ENCODE measurements around the gene SPTLC1. TPM values are rescaled to one million over a fixed set of nuclear protein-coding genes. Genes with fewer than 3 reads are reported as not detected.

SPTLC1 gene
- polyA plus RNA-seq, 4 donors: 90.7 to 114 (median 105) TPM

GRCh38 chr9:91995000-91995655 lies 120.1 kb downstream of the SPTLC1 start:
- DNase-seq (ENCODE audit: low read depth in 4 of 4, low spot score in 3 of 4): no peak

DNA sequence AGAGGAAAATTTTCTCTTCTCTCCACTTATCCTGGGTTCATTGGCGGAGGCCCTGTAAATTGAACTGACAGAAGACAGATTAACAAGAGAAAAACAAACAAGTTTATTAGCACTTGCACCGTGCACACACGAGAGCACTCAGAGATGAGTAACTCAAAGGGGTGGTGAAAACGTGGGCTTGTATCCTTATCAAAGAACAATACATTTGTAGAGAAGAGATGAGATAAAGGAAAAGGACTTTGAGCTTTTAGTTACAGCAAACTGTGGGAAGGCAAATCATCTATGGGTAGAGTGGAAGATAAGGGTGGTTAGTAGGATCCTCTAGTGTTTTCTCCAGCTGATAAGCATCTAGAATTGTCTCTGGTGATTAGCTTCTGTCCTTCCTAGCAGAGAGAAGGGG lies 120.8 kb downstream of the SPTLC1 start:
- DNase-seq (ENCODE audit: low read depth in 4 of 4, low spot score in 3 of 4): no peak

DNA sequence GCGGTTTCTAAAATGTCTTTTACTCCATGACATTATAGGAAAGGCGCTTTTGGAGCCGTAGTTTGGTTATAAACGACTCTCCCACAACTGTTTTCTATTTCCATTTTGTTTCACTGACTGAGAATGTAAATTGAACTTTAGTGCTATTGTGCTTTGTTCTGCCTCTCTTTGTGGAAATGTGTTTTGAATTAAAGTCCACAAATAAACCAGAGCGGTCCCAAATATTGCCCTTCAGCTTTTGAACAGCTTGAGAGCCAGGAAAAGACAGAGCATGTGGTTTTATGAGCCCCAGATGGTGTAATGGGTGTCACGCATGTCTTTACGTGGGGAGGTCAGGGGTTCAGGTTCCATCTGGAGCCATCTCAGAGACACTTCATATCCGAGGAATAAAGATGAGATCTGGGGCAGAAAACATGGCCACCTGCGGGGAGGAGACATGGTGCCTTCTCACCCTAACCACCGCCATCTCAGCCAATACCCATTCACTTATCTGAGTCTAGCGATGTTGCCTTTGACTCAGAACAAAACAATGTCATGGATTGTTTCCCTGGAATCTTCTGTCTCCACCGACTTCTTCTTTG lies 122.7 kb downstream of the SPTLC1 start:
- no peak for DNase-seq (ENCODE audit: low read depth in 4 of 4, low spot score in 3 of 4)

- DNase-seq (ENCODE audit: low read depth in 4 of 4, low spot score in 3 of 4): no peak
Observed at GRCh38 chr9:91991721-91992341, 123.4 kb downstream of the SPTLC1 start.

- DNase-seq (ENCODE audit: low read depth in 4 of 4, low spot score in 3 of 4): no peak
Observed at GRCh38 chr9:91986248-91986647, 129.0 kb downstream of the SPTLC1 start.

DNA sequence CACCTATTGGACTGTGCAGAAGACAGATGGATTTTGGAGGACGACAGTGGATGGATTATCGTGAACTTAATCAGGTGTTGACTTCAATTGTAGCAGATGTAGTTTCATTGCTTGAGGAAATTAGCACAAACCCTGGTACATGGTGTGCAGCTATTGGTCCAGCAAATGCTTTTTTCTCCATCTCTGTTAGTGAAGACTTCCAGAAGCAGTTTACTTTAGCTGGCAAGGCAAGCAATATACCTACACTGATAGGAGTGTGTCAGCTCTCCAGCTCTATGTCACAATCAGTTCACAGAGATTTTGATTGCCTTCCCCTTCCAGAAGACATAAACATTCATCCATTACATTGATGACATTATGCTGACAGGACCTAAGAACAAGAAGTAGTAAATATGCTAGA lies 129.5 kb downstream of the SPTLC1 start:
- no peak for DNase-seq (ENCODE audit: low read depth in 4 of 4, low spot score in 3 of 4)

Other genes with a start within 250 kb of the SPTLC1 start
- 10 to 100 TPM; 14.6 to 19.1 (median 17.7) TPM for gene ROR2, start 165.2 kb downstream of the SPTLC1 start, polyA plus RNA-seq (ENCODE audit: insufficient read length in 4 of 4)
- 100 to 1,000 TPM in 2 of 4 donors, 10 to 100 TPM in 2; 95.8 to 104 (median 98.9) TPM for gene IARS1, start 178.3 kb upstream of the SPTLC1 start, polyA plus RNA-seq (ENCODE audit: insufficient read length in 4 of 4)
- gene NOL8, start 209.9 kb upstream of the SPTLC1 start, polyA plus RNA-seq (ENCODE audit: insufficient read length in 4 of 4): 10 to 100 TPM; 39.0 to 49.1 (median 40.8) TPM
- 1 to 10 TPM; 5.2 to 7.3 (median 5.7) TPM for gene CENPP, start 210.5 kb upstream of the SPTLC1 start, polyA plus RNA-seq (ENCODE audit: insufficient read length in 4 of 4)

Measured in right renal pelvis (tissue), 4 donors.